ENCODE measurements around the gene GPR78.

The GPR78 gene

GRCh38 chr4:8585721-8586212, 5.6 kb downstream of the GPR78 start:
- DNase-seq (ENCODE audit: low read depth, low spot score): no peak

- DNase-seq (ENCODE audit: low read depth, low spot score): no peak
Measured at GRCh38 chr4:8586246-8586645, 6.1 kb downstream of the GPR78 start.

- no peak for DNase-seq (ENCODE audit: low read depth, low spot score)
Measured at GRCh38 chr4:8586671-8587468, 6.7 kb downstream of the GPR78 start.

GRCh38 chr4:8587469-8588195, 7.4 kb downstream of the GPR78 start:
- DNase-seq (ENCODE audit: low read depth, low spot score): no peak

- DNase-seq (ENCODE audit: low read depth, low spot score): no peak
Measured at GRCh38 chr4:8588196-8588470, 7.9 kb downstream of the GPR78 start.

GRCh38 chr4:8589336-8589735, 9.1 kb downstream of the GPR78 start:
- DNase-seq (ENCODE audit: low read depth, low spot score): no peak

- peak; percentile 61 for DNase-seq (ENCODE audit: low read depth, low spot score)
Measured at GRCh38 chr4:8589823-8590545, 9.8 kb downstream of the GPR78 start.

GRCh38 chr4:8590546-8590880, 10.3 kb downstream of the GPR78 start:
- no peak for DNase-seq (ENCODE audit: low read depth, low spot score)

- DNase-seq (ENCODE audit: low read depth, low spot score): no peak
Measured at GRCh38 chr4:8591114-8591513, 10.9 kb downstream of the GPR78 start.

GRCh38 chr4:8591626-8592365, 11.6 kb downstream of the GPR78 start:
- DNase-seq (ENCODE audit: low read depth, low spot score): no peak

- DNase-seq (ENCODE audit: low read depth, low spot score): no peak
Measured at GRCh38 chr4:8592366-8593263, 12.4 kb downstream of the GPR78 start, which contains the start of gene CPZ. Gene CPZ, plus strand, starts transcription at chr4:8592765. Its CDS starts 69 bp downstream, at chr4:8592834.

GRCh38 chr4:8593264-8594096, 13.3 kb downstream of the GPR78 start:
- DNase-seq (ENCODE audit: low read depth, low spot score): no peak

- peak; percentile 51 for DNase-seq (ENCODE audit: low read depth, low spot score)
Measured at GRCh38 chr4:8594097-8595038, 14.2 kb downstream of the GPR78 start.

GRCh38 chr4:8595237-8596087, 15.3 kb downstream of the GPR78 start:
- no peak for DNase-seq (ENCODE audit: low read depth, low spot score)

GRCh38 chr4:8596891-8597290, 16.7 kb downstream of the GPR78 start:
- DNase-seq (ENCODE audit: low read depth, low spot score): no peak

- no peak for DNase-seq (ENCODE audit: low read depth, low spot score)
Measured at GRCh38 chr4:8597319-8597718, 17.1 kb downstream of the GPR78 start.

- no peak for DNase-seq (ENCODE audit: low read depth, low spot score)
Measured at GRCh38 chr4:8597791-8598190, 17.6 kb downstream of the GPR78 start.
